GM18511 (cell line): ENCODE measurements around the gene ESYT2.

Source experiments
- ATAC-seq: cut with Tn5 transposase; IDR thresholded peaks from one replicate; pipeline ENCODE4 v1.9.1; 2021; ENCODE audit warnings: mild to moderate bottlenecking, moderate library complexity; ENCODE audit not compliant: unreplicated experiment

The ESYT2 gene

DNA sequence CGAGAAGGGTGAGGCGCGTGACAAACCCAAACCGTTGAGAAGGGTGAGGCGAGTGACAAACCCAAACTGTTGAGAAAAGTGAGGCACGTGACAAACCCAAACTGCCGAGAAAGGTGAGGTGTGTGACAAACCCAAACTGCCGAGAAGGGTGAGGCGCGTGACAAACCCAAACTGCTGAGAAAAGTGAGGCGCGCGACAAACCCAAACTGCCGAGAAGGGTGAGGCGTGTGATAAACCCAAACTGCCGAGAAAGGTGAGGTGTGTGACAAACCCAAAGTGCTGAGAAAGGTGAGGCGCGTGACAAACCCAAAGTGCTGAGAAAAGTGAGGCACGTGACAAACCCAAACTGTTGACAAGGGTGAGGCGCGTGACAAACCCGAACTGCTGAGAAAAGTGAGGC lies 25.0 kb downstream of the ESYT2 start:
- ATAC-seq = no peak

DNA sequence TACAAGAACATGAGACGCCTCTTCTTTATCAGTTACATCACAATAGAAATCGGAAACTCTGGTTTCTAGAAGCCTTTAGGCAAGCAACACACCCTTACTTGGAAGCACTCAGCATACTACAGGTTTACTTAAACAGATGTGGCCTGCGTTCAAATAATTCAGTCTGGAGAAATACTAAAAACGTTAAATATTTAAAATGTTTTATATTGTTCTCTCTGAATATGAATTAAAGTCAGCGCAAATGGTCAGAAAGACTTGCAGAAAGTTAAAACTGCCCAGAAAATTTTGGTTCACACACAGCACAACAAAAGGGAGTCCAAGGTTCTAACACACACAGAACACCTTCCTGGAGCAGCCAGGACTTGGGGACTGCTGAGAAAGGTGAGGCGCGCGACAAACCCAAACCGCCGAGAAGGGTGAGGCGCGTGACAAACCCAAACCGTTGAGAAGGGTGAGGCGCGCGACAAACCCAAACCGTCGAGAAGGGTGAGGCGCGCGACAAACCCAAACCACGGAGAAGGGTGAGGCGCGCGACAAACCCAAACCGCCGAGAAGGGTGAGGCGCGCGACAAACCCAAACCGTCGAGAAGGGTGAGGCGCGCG lies 25.8 kb downstream of the ESYT2 start:
- ATAC-seq = no peak

DNA sequence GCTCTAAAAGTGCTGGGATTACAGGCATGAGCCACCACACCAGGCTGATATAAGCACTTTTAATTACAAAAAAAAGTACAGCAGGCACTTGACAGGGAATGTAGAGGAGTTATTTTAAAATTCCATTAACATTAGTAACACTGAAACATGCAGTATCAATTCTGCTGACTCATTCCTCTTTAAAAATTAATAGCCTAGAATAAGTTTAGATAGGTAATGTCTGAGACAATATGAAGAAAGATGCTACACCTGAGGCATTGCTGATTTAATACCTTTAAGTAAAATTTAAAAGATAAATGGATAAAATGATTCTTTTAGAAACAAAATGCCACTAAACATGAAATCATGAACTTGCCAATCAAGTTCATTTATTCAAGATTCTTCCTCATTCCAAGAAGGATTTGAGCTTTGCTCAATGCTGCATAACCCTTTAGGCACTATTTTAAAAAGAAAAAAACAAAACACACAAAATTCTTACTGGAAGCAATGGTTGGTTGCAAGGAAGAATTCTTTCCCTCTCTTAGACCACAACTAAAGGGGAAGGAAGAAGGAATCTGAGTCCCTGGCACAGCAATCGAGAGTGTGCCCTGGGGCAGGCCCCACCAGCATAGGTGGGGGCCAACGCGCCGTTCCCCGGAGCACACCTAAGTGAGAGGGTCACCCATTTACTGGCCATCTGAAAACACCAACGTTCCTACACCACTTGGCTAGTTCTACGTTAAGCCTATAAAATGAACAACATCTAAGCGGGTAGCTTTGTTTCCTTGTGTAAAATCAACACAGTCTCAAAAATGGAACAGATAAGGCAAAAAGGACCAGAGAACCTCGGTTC lies 26.6 kb downstream of the ESYT2 start:
- ATAC-seq = no peak

DNA sequence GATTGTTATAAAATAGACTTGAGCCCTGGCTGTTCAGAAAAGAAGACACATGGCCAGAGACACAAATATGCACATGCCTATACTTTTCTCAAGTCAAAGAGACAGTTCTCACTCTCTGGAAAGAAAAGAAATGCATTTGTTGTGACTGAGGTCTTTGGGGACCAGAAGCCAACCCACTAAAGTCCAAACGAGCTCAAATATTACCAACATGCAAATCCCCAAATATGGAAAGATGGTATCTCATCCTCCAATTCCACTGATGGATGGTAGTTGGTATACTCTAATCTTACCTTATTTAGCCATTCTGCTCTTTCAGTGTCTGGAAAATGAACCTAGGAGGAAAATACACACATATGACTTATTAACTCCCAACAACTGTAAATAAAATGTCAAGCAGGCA lies 30.6 kb downstream of the ESYT2 start:
- ATAC-seq = no peak

DNA sequence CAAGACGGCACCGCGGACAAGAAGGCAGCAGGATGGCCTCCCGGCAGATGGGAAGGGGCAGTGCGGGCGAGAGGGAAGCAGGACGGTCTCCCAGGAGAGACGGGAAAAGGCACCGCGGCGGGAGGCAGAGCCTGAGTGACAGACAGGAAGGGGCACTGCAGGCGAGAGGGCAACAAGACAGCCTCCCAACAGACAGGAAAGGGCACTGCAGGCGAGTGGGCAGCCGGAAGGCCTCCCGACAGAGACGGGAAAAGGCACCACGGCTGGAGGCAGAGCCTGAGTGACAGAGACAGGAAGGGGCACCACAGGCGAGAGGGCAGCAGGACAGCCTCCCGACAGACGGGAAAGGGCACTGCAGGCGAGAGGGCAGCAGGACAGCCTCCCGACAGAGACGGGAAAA lies 32.6 kb downstream of the ESYT2 start:
- ATAC-seq = no peak

DNA sequence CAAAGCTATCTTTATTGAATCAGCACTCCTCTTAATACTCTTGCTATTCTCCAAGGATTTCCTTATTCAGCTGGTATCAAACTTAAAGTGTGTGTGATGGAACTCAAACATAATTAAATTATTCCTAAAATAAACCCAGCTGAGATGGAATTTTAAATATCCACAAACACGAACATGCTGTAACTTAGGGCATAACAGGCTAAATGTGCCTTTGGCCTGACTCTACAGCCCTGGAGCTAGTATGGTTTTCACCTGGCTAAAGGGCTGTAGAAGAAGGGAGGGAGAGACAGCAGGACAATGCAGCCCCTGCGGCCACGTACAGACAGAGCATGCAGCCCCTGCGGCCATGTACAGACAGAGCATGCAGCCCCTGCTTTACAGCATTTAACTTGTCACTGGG lies 34.0 kb downstream of the ESYT2 start:
- ATAC-seq = no peak

DNA sequence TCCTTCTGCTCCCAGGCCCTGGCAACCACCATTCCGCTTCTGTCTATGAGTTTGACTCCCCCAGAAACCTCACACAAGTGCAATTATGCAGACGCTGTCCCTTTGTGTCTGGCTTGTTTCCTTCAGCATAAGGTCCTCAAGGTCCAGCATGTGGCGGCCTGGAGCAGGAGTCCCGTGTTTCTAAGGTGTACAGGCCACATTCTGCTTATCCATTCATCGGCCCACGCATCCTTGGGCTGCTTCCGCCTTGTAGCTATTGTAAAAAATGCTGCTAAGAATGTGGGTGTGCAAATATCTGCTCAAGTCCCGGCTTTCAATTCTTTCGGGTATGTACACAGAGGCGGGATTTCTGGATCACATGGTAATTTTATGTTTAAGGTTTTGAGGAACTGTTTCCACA lies 38.2 kb downstream of the ESYT2 start:
- ATAC-seq = no peak

DNA sequence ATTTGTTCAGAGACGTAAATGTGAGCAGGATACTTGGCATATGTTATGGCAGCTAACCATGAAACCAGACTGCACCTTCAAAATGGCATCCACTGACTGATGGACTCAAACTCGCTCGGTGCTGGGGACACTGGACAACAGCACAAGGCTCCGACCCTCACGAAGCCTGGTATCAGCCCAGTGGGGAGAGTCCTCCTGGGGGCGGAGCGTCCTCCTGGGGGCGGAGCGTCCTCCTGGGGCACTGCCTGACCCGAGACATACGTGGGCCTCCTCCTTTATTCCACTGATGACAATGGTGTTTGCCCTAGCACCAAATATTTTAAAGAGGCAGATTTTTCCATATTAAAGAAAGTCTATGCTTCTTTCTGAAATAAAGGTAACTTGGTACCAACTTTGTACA lies 39.5 kb downstream of the ESYT2 start:
- ATAC-seq = no peak

DNA sequence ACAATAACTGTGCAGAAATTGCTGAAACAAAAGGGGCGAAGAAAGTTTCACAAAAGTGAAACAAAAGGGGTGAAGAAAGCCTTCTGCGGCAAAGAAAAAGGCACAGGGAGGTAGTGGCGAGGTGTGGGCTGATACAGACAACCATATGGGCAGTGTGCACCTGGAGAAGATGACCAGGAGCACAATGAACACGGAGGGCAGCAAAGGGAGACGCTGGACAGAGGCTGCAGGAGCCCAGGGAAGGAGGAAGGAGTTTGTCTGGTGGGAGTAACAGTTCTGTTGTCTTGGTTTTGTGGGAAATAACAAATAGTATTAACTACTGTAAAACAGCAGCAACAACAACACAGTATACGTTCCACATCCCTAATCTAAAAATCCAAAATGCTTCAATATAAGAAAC lies 42.4 kb downstream of the ESYT2 start:
- ATAC-seq = no peak

DNA sequence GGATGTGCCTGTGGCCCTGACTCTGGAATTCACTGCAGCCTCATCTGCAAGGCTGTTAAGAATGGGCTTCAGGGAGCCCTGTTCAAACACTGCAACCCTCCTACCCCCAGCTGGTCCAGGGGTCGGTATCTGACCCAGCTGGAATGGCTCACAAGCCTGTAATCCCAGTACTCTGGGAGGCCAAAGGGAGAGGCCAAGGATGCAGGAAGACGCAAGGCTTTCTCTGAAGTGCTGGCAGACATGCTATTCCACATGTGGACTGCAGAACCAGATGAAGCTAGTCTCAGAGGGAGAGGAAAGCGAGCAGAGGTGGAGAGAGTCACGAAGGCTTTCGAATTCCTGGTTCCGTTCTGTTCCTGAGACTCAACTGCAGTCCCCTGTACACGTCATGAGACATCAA lies 45.0 kb downstream of the ESYT2 start:
- no peak for ATAC-seq

DNA sequence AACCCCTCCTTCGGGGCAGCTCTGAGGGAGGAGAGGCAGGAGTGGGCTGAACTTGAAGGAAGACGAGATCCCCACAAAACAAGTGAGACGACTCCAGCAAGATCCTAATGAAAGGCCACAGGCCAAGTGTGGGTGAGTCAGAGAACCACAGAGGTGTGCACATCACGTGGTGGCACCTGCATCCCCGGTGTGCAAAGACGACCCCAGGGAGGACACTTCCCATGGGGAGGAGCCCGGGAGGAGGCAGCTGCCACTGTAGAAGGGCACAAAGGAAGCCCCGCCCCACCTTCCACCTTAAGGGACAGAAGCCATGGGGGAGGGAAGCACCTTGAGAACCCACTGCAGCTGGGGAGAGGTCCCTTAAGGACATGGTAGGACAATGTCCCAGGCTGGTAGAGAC lies 45.7 kb downstream of the ESYT2 start:
- no peak for ATAC-seq

DNA sequence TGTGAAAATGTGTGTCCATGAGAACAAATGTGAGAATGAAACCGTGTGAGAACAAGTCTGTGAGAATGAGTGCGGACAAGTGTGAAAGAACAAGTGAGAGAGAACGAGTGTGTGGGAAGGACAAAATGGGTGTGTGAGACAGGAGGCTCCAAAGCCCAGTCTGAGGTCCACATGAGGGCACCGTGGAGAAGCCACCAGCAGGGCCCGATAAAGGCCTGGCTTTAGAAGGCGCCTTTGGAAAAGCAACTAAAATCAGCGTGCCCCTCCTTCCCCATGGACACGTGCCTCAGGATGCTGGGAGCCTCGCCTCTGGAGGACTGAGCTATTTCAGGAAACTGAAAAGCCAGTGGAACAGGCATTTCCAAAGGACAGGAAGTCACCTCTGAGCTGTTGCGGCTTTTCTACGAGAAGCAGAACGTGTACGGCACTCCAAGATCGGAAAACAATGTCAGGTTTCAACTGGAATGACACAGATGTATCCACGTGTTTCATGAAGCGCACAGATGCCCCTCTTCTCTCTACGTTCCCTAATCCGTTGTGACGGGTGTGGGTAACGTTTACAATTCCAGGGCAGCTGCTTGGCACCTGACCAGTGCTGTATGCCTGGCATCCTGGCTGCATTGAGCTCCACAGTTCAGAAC lies 46.4 kb downstream of the ESYT2 start:
- ATAC-seq = no peak

DNA sequence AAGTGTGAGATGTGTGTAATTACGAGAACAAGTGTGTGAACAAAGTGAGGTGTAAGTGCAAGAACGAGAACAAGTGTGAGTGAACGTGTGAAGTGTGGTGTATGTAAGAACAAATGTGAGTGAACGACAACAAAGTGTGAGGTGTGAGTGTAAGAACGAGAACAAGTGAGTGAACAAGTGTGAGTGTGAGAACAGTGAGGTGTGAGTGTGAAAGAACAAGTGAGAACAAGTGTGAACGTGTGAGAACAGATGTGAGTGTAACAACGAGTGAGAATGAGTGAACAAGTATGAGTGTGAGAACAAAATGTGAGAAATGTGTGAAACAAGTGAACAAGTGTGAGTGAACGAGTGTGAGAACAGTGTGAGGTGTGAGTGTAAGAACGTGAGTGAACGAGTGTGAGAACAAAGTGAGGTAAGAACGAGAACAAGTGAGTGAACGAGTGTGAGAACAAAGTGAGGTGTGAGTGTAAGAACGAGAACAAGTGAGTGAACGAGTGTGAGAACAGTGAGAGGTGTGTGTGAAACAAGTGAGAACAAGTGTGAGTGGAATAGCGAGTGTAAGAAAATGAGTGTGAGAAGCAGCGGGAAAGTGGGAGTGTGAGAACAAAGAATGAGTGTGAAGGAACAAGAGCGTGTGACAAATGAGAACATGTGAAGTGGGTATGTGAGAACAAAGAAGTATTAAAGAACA lies 47.2 kb downstream of the ESYT2 start:
- ATAC-seq = no peak

DNA sequence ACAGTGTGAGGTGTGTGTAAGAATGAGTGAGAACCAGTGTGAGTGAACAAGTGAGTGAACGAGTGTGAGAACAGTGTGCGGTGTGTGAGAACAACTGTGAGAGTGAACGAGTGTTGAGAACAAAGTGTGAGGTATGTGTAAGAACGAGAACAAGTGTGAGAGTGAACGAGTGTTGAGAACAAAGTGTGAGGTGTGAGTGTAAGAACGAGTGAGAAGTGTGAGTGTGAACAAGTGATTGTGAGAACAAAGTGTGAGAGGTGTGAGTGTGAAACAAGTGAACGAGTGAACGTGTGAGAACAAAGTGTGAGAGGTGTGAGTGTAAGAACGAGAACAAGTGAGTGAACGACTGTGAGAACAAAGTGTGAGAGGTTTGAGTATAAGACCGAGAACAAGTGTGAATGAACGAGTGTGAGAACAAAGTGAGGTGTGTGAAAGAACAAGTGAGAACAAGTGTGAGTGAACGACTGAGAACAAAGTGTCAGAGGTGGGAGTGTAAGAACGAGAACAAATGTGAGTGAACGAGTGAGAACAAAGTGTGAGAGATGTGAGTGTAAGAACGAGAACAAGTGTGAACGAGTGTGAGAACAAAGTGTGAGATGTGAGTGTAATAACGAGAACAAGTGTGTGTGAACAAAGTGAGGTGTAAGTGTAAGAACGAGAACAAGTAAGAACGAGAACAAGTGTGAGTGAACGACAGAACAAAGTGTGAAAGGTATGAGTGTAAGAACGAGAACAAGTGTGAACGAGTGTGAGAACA lies 47.9 kb downstream of the ESYT2 start:
- ATAC-seq = no peak

DNA sequence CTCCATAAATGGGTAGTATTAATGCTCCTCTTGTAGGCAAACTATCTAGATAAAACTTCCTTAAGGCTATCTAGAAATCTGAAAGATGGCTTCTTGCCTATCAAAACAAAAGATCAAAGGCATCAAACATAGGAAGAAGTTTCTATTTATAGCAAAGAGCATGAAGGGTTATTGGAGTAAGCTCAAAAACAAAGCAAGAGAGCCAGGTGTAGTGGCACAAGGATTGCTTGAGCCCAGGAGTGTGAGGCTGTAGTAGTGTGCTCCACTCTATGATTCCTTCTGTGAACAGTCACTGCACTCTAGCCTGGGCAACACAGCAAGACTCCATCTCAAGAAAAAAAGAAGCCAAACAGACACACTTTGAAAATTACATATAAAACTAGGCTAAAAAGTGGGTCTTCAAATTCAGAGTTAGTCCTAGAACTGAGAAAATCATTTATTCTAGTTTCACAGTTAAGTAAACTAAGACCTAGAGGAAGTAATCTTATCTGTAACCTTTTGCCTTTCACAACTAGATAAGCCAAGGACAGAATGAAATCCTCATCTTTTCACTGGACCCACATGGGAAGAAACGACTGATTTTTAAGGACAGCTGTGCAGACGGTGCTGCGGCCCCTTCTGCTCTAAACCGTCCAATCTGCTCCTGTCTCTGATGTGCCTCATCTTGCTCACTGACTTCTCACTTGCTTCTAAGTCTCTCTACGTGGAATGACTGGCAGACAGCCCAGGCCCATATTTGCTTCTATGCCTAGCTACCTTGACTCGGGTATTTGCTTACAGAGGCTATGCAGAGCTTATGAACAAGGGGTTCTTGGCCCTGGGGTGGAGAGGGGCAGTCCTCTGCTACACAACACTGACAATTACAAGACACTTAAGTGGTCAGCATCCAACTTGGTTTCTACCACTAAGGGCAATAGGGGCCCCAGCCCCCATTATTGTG lies 50.0 kb downstream of the ESYT2 start:
- no peak for ATAC-seq

DNA sequence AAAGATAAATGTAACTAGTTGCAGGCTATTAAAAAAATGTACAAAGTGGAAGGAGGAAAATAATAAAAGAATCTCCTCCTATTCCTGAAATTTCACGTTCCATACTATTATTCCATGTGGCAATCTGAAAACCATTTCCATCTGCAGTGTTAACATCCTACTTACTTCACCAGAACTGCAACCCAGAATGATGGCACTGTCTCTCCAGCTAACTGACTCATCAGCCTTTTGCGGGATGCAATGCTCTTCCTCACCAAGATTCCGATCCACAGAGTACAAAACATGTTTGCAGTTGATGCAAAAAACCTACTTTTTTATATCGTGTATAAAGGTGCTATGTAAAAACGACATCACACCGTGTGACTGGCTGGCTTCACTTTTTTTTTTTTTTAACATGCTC lies 50.8 kb downstream of the ESYT2 start:
- no peak for ATAC-seq

DNA sequence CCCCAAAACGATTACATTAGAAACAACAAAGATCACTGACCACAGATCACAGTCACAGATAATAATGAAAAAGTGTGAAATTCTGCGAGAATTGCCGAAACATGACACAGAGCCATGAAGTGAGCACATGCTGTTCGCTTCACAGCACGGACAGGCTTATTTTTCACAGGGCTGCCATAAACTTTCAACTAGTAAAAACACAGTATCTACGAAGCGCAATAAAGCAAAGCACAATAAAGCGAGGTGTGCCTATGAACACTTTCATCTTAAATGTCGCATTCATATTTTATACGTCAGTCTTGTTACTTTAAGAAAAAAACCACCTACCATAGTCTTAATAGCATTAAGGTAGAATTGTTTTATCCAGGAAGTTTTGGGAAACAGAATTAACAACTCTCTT lies 51.5 kb downstream of the ESYT2 start:
- no peak for ATAC-seq

DNA sequence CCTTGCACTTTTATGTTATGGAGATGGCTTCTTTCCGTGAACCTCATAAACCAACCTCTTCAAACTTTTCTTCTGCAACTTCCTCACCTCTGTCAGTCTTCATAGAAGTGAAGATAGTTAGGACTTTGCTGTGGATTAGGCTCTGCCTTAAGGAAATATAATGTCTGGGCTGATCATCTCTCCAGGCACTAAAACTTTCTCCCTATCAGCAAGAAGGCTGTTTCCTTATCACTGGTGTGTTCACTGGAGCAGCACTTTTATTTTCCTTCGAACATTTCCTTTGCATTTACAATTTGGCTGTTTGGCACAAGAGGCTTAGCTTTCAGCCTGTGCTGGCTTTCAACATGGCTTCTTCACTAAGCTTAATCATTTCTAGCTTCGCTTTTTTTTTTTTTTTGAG lies 52.8 kb downstream of the ESYT2 start:
- no peak for ATAC-seq

DNA sequence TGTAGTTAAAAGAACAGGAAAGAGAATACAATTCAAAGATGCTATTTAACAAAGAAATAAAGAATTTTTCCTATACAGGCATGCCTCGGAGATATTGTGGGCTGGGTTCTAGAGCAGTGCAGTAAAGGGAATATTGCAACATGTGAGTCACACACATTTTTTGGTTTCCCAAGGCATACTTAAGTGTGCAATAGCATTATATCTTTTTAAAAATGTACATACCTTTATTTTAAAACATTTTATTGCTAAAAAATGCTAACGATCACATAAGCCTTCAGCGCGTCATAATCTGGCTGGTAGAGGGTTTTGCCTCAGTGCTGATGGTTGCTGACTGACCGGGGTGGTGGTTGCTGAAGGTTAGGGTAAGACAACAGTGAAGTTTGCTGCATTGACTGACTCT lies 54.4 kb downstream of the ESYT2 start:
- ATAC-seq = no peak

DNA sequence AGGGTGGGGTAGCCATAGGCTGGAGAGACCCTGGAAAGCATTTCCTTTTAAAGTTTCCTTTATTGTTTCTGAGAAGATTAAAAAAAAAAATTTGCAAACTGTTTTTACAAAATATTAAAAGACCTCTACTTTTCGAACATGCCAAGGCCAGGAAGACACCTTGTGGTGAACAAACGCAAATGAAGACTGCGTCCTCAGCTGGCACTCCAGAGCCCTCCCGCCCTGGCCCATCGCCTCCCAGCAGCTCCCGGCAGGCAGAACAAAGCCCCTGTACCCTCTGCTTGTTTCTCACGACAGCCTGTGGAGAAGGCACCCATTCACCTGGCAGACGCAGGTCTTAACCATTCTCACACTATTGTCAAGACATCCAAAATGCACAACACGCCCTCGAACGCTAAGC lies 56.4 kb downstream of the ESYT2 start:
- no peak for ATAC-seq
